HUES48 (cell line): ENCODE measurements around the gene TEAD1.

Source experiments
- H3K27ac ChIP-seq: one replicate; pipeline ENCODE4 v1.7.0; 2013; ENCODE audit warnings: low read depth, low read length, inconsistent platforms
- H3K27me3 ChIP-seq: 2 replicates; pipeline ENCODE4 v1.6.1; 2013; ENCODE audit warnings: mild to moderate bottlenecking, low read length; ENCODE audit not compliant: control insufficient read depth, insufficient read depth
- H3K36me3 ChIP-seq: 2 replicates; pipeline ENCODE4 v1.6.1; 2013; ENCODE audit warnings: low read length; ENCODE audit not compliant: control insufficient read depth, insufficient read depth
- H3K4me1 ChIP-seq: 2 replicates; pipeline ENCODE4 v1.6.1; 2013; ENCODE audit warnings: mild to moderate bottlenecking, low read length; ENCODE audit not compliant: control insufficient read depth, insufficient read depth
- H3K4me3 ChIP-seq: 2 replicates; pipeline ENCODE4 v1.5.1; 2013; ENCODE audit warnings: mild to moderate bottlenecking, low read depth, low read length
- H3K9ac ChIP-seq: 2 replicates; pipeline ENCODE4 v1.6.1; 2013; ENCODE audit warnings: mild to moderate bottlenecking, low read depth, low read length, moderate library complexity
- H3K9me3 ChIP-seq: 2 replicates; pipeline ENCODE4 v1.6.1; 2013; ENCODE audit warnings: low read length; ENCODE audit not compliant: control insufficient read depth, insufficient read depth

The TEAD1 gene

DNA sequence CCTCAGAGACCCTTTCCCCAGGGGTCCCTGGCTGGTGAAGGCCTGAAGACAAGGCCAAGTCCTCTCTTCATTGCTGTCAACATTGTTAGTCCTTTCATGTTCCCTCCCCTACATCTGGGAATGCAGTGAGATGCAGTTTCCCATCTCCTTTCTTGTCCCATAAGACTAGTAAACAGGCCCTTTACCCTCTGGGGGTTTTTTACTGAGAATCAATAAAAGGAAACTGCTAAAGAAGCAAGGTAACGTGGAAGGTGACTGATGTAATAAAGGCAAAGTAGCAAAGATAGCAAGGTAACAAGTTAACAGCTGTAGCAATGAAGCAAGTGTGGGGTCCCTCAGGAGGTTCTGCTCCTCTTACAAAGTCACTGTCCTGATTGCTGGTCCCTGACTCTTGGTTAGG lies 37.3 kb downstream of the TEAD1 start:
- Histone ChIP-seq H3K27me3 (no peaks in the 10 kb centered on the region), H3K9me3 (no peaks in the 10 kb centered on the region), H3K4me3 (no peak overlapping the region), H3K27ac (no peak overlapping the region), H3K4me1 (peaks cover 23% of the 10 kb centered on the region), H3K36me3 (no peaks in the 10 kb centered on the region), H3K9ac (no peak overlapping the region)

DNA sequence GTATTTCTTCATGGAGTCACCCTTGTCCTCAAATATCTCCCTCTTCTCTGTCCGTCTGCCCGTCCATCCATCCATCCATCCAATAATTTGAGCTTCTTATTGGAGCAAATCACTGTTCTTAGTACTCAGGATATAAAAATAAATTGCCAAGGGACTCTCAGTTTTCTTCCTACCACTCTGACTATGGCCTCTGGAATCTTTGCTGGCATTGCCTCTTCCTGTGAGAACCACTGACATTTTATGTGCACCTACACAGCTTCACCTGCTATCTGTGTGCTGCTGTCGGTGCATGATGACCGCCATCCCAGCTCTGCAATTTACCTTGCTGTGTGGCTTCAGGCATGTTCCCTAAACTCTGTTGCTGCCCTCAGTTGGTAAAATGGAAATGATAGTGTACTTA lies 37.9 kb downstream of the TEAD1 start:
- no peak overlapping the region for H3K9ac ChIP-seq
- H3K27me3 ChIP-seq = no peaks in the 10 kb centered on the region
- H3K9me3 ChIP-seq = no peaks in the 10 kb centered on the region
- H3K4me3 ChIP-seq = no peak overlapping the region
- no peak overlapping the region for H3K27ac ChIP-seq
- peaks cover 23% of the 10 kb centered on the region for H3K4me1 ChIP-seq
- no peaks in the 10 kb centered on the region for H3K36me3 ChIP-seq

DNA sequence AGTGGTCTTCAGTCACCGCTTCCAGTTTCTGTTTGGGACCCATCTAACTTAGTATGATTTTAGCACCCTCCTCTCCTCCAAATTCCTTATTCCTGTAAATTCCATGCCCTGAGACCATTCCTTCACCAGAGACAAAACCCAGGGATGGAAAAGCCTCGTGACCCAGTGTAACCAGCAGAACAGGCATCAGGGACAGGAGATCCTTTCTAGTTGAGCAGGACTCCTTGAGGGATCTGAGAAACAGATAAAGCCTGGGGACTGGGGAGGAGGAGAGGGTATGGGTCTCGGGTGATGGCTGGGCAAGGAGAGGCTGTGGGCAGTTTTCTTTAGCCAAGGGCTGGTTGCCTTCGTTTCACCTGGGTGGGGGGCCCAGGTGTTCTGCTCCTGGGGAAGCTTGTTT lies 40.9 kb downstream of the TEAD1 start:
- H3K4me3 ChIP-seq = no peak overlapping the region
- H3K9ac ChIP-seq = no peak overlapping the region
- H3K27me3 ChIP-seq = no peaks in the 10 kb centered on the region
- H3K27ac ChIP-seq = no peak overlapping the region
- H3K36me3 ChIP-seq = no peaks in the 10 kb centered on the region
- H3K9me3 ChIP-seq = no peaks in the 10 kb centered on the region
- H3K4me1 ChIP-seq = peaks cover 30% of the 10 kb centered on the region

DNA sequence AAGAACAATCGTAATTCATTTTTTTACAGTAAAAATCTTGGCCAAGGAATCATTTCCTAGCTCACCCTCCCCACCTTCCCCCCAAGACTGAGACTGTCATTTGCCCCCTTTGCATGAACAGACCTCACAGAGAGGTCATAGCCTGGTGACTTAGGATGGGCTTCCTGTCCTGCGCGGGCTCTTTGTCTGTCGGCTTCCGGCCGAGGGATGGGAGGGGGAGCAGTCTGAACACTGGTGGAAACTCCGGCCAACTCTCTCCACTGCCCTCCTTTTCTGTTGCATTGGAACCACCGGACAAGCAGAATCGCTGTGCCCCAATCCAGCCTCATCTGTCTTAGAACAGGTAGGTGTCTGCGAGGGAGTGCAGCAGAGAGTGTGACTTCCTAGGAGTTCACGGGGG lies 41.7 kb downstream of the TEAD1 start:
- H3K9ac ChIP-seq = no peak overlapping the region
- no peak overlapping the region for H3K27ac ChIP-seq
- H3K9me3 ChIP-seq = no peaks in the 10 kb centered on the region
- no peak overlapping the region for H3K4me3 ChIP-seq
- peaks cover 30% of the 10 kb centered on the region for H3K4me1 ChIP-seq
- no peaks in the 10 kb centered on the region for H3K36me3 ChIP-seq
- H3K27me3 ChIP-seq = no peaks in the 10 kb centered on the region

DNA sequence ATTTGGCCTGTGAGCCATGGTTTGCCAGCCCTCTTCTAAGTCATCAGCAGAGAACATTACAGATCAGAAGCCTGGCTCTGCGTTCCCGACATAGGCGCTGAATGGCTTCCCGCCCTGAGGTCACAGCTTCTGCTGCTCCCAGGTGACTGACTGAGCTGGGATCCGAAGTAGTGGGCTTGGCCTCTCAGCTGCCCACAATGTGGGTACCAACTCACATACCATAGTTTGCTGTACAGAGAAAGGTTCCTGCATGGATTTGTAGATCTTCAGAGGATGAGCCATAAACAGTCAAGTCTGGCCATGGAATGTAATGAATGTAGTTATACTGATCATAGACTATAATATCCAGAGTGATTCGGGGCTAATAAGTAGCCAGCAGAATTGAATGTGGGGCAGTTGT lies 42.6 kb downstream of the TEAD1 start:
- H3K4me3 ChIP-seq = no peak overlapping the region
- H3K9ac ChIP-seq = no peak overlapping the region
- no peaks in the 10 kb centered on the region for H3K9me3 ChIP-seq
- no peaks in the 10 kb centered on the region for H3K27me3 ChIP-seq
- peaks cover 36% of the 10 kb centered on the region for H3K4me1 ChIP-seq
- no peaks in the 10 kb centered on the region for H3K36me3 ChIP-seq
- H3K27ac ChIP-seq = no peak overlapping the region

DNA sequence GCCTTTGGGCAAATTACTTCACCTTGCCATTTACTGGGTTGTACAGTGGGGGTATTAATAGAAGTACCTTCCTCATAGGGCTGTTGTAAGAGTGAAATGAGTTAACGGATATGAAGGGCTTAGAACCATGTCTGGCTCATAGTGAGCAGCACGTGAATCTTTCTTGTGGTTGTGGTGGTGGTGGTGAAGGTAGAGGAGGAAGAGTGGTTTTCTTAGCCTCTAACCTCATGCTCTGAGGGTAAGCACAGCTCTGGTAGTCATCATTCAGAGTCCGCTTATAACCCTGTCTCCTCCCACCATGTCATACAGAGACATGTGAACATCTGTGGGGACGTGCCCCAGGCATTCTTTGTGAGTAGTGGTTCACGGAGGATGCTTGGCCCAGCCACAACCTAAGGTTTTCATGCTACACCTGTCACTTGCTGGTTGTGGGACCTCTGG lies 43.6 kb downstream of the TEAD1 start:
- Histone ChIP-seq H3K27me3 (no peaks in the 10 kb centered on the region), H3K9me3 (no peaks in the 10 kb centered on the region), H3K4me1 (peaks cover 46% of the 10 kb centered on the region), H3K36me3 (no peaks in the 10 kb centered on the region), H3K9ac (no peak overlapping the region), H3K27ac (no peak overlapping the region), H3K4me3 (no peak overlapping the region)

DNA sequence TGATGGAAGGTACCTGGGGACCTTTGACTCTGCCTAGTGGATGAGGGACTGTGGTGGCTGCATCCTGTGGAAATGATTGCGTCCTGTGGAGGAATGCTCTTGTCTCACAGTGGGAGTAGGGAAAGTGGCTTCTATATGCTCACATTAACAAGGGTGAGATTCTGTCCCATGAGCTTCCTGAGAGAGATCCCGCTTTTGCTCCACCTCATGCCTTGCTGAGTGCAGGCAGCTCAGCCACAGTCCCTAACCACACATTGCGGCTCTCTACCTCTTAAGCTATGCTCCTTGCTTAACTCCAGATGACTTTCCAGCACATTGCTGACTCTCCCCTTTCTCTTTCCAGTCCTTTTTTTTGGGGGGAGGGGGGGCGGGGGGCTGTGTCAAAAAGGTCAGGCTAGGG lies 45.0 kb downstream of the TEAD1 start:
- Histone ChIP-seq H3K9me3 (no peaks in the 10 kb centered on the region), H3K4me1 (peaks cover 55% of the 10 kb centered on the region), H3K36me3 (no peaks in the 10 kb centered on the region), H3K27me3 (no peaks in the 10 kb centered on the region), H3K27ac (no peak overlapping the region), H3K9ac (no peak overlapping the region; the same call in 1 of the 2 replicates), H3K4me3 (no peak overlapping the region)

DNA sequence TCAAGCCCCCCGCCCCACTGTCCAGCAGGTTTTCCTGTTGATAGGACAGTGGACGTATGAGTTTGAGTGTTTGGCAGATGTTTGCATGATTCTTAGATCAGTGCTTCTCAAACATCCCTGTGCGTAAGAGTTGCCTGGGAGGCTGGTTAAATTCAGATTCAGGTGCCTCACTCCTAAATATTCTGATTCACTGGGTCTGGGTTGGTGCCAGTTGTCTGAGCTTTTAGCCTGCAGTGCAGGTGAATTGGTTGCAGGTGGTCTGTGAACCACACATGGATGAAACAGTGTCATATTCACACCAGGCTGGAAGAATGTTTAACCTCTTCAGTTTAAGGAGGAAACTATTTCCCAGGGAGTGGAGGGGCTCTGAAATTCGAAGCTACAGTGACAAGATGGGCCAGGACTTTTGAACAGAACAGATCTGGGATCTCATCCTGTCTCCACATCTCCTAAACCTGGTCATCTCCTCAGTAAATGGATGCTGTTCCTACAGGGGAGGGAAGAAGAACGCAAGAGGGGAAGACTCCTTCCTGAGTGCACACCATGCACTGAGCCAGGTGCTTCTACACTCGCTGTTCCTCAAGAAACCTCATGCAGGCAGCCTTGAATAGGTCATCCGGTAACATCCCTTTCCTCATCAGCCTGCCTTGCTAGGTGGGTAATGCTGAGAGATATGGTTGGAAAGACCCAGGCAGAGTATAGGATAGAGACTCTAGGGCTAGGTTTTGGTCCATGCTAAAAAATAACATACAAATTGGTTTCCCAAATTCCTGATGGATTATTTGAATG lies 47.8 kb downstream of the TEAD1 start:
- H3K9ac ChIP-seq = no peak overlapping the region
- peaks cover 65% of the 10 kb centered on the region for H3K4me1 ChIP-seq
- H3K27ac ChIP-seq = peak overlapping the region; percentile 91
- no peak overlapping the region for H3K4me3 ChIP-seq
- no peaks in the 10 kb centered on the region for H3K27me3 ChIP-seq
- H3K36me3 ChIP-seq = no peaks in the 10 kb centered on the region
- no peaks in the 10 kb centered on the region for H3K9me3 ChIP-seq

DNA sequence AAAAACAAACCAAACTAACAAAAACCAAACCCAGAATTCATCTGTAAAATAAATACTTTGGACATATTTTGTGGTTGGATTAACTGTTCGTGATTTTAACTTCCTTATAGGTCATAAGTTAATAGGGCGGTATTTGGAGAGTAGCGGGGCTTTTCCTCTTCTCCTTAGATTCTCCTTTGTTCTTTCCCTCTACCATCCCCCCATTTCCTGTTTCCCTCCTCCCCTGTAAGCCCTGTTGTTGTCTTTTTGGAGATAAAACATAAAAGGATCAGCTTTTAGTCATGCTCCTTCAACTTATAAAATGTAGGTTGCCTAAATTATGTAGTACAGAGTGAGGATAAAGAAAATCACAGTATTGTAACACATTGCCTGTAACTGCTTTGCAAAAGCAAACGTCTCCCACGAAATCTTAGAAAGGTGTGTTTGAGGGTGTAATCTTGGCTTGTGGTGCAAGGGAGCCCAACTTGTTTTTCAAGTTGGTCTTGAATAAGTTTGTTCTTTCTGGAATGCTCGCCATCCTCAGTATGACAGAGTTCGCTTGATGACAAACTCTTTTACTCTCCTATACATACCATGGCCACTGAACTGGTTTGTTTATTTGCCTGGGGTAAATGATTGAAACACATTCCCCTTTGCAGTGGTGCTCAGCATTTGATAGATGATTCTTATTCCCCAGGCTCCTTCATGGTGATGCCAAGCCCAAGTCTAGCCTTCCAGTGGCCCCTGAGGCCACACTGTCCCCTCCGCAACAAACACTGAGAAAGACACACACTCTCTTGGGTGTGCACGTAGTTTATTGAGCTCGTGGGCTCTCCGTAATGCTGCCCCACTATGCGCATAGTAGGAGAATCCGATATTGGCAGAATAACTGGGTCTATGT lies 49.4 kb downstream of the TEAD1 start:
- Histone ChIP-seq H3K4me1 (peaks cover 57% of the 10 kb centered on the region), H3K9me3 (no peaks in the 10 kb centered on the region), H3K27me3 (no peaks in the 10 kb centered on the region), H3K36me3 (no peaks in the 10 kb centered on the region), H3K9ac (peak overlapping the region; percentile 68; the same call in 1 of the 2 replicates), H3K27ac (peak overlapping the region; percentile 91), H3K4me3 (peak overlapping the region; percentile 30)

DNA sequence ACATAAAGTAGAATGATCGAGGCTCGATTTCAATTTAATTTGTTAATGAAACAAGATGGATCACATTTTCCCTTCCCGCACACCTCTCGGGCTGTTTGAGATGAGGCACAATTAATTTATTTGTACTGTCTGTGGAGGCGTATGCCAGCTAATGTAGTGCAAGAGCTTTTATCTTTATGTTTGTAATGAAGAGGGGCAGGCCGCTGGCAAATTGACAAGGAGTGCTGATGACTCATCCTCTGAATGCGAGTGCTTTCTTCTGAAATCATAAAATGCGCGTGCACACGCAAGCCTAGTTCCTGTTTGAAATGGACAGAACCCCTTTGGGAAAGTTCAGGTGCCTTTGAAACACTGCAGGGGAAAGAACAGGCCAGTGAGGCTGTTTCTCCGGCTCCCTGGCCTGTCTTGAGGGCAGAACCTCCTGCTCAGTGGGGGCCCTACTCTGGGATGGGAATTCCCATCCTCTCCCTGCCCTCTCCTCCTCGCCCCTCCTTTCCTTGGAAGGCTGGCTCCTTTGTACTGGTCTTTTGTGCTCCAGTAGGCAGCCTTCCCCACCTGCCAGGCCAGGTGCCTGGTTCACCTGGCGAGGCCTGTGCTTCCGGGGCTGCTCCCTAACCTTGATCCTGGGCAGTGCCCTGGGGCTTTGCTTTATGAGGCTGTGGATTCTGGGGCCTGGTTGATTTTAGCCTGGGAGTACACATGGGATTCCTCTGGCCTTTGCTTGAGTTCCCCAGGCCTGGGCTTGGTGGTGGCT lies 50.3 kb downstream of the TEAD1 start:
- no peaks in the 10 kb centered on the region for H3K27me3 ChIP-seq
- peaks cover 52% of the 10 kb centered on the region for H3K4me1 ChIP-seq
- no peaks in the 10 kb centered on the region for H3K36me3 ChIP-seq
- peak overlapping the region; percentile 30 for H3K4me3 ChIP-seq
- H3K9ac ChIP-seq = peak overlapping the region; percentile 43; the same call in 1 of the 2 replicates
- peak overlapping the region; percentile 91 for H3K27ac ChIP-seq
- H3K9me3 ChIP-seq = no peaks in the 10 kb centered on the region
